ENCODE data around the gene CHAT. TPM values are rescaled to one million over a fixed set of nuclear protein-coding genes. Genes with fewer than 3 reads are reported as not detected.

The CHAT gene
- total RNA-seq, 1 donor from 2014 or later: not detected

- no peak for DNase-seq
- H3K27ac ChIP-seq (replicated peaks): no peak overlapping the region
- peaks cover 26% of the 10 kb centered on the region for H3K9me3 ChIP-seq (replicated peaks)
- no peaks in the 10 kb centered on the region for H3K4me1 ChIP-seq
- no peak overlapping the region for H3K4me3 ChIP-seq
- peaks cover 52% of the 10 kb centered on the region for H3K27me3 ChIP-seq (ENCODE audit: low read depth)
- intact Hi-C loops (cut with micrococcal nuclease): no loop called here
- no peaks in the 10 kb centered on the region for H3K36me3 ChIP-seq
- TF ChIP-seq, protein P1, sequence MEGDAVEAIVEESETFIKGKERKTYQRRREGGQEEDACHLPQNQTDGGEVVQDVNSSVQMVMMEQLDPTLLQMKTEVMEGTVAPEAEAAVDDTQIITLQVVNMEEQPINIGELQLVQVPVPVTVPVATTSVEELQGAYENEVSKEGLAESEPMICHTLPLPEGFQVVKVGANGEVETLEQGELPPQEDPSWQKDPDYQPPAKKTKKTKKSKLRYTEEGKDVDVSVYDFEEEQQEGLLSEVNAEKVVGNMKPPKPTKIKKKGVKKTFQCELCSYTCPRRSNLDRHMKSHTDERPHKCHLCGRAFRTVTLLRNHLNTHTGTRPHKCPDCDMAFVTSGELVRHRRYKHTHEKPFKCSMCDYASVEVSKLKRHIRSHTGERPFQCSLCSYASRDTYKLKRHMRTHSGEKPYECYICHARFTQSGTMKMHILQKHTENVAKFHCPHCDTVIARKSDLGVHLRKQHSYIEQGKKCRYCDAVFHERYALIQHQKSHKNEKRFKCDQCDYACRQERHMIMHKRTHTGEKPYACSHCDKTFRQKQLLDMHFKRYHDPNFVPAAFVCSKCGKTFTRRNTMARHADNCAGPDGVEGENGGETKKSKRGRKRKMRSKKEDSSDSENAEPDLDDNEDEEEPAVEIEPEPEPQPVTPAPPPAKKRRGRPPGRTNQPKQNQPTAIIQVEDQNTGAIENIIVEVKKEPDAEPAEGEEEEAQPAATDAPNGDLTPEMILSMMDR (IDR thresholded peaks at IDR 0.05; ENCODE audit: borderline replicate concordance): no peak
Observed at GRCh38 chr10:49657606-49658005, 43.8 kb downstream of the CHAT start.

DNA sequence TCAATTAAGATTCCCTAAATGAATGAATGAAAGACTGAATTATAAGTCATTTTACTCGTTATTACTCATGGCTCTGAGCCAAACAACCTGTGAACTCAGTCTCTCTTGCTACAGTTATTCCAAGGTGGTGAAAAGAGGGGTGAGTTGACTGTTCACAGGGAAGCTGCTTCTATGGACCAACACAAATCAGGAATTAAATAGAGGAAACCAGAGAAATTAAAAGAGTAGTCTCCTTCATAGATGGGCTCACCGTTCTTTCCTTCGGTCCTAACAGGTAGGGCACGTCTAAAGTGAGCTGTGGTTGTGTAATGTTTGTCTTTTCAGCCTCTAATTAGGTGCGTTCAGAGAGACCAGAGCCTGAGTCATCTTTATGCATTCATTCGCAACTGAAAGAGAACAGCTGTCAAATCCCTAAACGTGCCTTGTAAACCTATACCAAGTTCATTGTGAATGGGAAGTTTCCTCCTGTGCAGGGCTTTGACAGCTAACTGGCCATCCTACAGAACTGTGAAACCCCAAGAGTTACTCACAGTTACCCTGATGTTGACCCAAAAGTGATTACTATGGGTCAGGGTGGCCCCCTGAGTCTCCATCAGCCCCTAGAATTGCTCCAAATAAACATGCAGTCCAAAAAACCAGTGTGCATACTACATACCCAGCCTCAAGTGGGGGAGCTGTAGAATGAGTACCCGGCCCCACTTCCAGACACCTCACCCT is 47.5 kb downstream of the CHAT start:
- no peak for DNase-seq
- Histone ChIP-seq H3K27ac (replicated peaks) (no peak overlapping the region), H3K4me1 (no peaks in the 10 kb centered on the region), H3K4me3 (no peak overlapping the region), H3K27me3 (ENCODE audit: low read depth) (peaks cover 46% of the 10 kb centered on the region), H3K36me3 (no peaks in the 10 kb centered on the region), H3K9me3 (replicated peaks) (peaks cover 26% of the 10 kb centered on the region)
- TF ChIP-seq, protein P1 (IDR thresholded peaks at IDR 0.05; ENCODE audit: borderline replicate concordance): no peak
- intact Hi-C loops (cut with micrococcal nuclease): no loop called here

DNA sequence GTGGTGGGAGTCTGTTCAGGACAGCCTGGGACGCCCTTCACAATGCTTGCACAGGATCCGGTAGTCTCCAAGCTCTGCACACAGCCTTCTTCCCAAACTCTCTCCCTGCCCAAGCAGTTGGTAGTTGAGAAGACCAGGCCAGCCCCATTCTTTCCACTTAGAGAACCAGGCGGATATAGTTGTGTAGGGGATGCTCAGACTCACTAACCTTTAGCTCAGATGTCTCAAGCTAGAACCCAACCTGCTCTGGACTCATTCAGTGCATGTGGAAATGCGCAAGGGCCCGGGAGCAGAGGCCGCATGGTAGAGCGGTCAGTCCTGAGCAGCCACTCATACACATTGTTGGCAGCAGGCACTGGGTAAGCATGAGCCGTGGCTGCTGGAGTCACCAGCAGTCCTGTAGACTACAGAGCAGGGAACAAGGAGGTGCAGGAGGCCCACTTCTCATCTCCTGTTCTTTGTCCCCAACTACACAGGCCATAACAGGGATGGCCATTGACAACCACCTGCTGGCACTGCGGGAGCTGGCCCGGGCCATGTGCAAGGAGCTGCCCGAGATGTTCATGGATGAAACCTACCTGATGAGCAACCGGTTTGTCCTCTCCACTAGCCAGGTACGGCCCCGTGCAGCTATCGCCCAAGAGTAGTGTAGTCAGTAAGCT is 48.5 kb downstream of the CHAT start:
- no peaks in the 10 kb centered on the region for H3K4me1 ChIP-seq
- TF ChIP-seq, protein P1 (IDR thresholded peaks at IDR 0.05; ENCODE audit: borderline replicate concordance): no peak
- no peak for DNase-seq
- intact Hi-C loops (cut with micrococcal nuclease): no loop called here
- H3K4me3 ChIP-seq: no peak overlapping the region
- H3K27ac ChIP-seq (replicated peaks): no peak overlapping the region
- no peaks in the 10 kb centered on the region for H3K36me3 ChIP-seq
- peaks cover 46% of the 10 kb centered on the region for H3K27me3 ChIP-seq (ENCODE audit: low read depth)
- H3K9me3 ChIP-seq (replicated peaks): peaks cover 26% of the 10 kb centered on the region

DNA sequence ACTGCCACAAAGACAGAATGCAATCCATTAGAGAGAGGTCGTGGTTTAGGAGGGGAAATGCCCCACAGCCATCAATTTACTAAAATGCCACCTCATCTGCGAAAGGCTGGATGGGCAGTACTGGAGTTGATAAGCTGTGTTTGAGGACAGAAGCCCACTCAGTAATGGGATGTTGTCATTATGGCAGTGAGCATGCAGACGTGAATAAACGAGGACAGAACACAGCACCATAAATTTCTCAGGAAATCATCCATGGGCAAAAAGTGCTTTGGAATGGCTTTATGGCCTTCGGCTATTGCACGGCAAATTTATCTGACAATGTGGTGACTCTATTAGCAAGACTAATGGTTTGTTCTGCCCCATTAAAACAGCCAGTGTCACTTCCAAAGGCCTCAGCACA is 49.8 kb downstream of the CHAT start:
- TF ChIP-seq, protein P1 (IDR thresholded peaks at IDR 0.05; ENCODE audit: borderline replicate concordance): no peak
- peaks cover 52% of the 10 kb centered on the region for H3K27me3 ChIP-seq (ENCODE audit: low read depth)
- H3K4me1 ChIP-seq: no peaks in the 10 kb centered on the region
- no peaks in the 10 kb centered on the region for H3K36me3 ChIP-seq
- no peak overlapping the region for H3K4me3 ChIP-seq
- DNase-seq: no peak
- no peak overlapping the region for H3K27ac ChIP-seq (replicated peaks)
- intact Hi-C loops (cut with micrococcal nuclease): no loop called here
- H3K9me3 ChIP-seq (replicated peaks): peaks cover 19% of the 10 kb centered on the region

- H3K9me3 ChIP-seq (replicated peaks): peaks cover 13% of the 10 kb centered on the region
- no peak for DNase-seq
- H3K27me3 ChIP-seq (ENCODE audit: low read depth): peaks cover 58% of the 10 kb centered on the region
- TF ChIP-seq, protein P1 (IDR thresholded peaks at IDR 0.05; ENCODE audit: borderline replicate concordance): no peak
- no peaks in the 10 kb centered on the region for H3K36me3 ChIP-seq
- intact Hi-C loops (cut with micrococcal nuclease): no loop called here
- no peaks in the 10 kb centered on the region for H3K4me1 ChIP-seq
- no peak overlapping the region for H3K4me3 ChIP-seq
- H3K27ac ChIP-seq (replicated peaks): no peak overlapping the region
Observed at GRCh38 chr10:49664006-49664841, 50.4 kb downstream of the CHAT start.

Data from left ventricle myocardium inferior (tissue), 1 donor.